NCI-H2196 treated with DMSO at 0.1 percent for 48 hours (cell line): ENCODE results near the gene IL4R.
"Not testable (repeated sequence)": the region's sequence is repeated elsewhere in the genome, so short reads cannot be mapped to it uniquely, and the experiment has no call there.

Experiments
- DNase-seq: peaks from one replicate; lab custom pipeline; 2025; ENCODE audit not compliant: unreplicated experiment; lab: John Stamatoyannopoulos, UW

The IL4R gene

DNA sequence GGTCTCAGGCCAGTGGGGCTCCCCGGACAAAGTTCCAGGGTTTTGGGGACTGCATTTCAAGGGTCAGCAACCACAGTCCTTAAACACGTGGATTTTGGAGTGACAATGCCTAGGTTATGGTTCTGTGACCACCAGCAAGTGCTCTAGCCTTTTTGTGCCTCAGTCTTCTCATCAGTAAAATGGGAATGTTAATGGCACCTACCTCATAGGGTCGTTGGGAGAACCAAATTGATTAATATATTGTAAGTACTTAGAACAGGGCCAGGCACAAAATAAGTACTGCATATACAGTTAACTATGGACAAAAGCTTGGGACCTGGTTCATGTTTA, 13.8 kb downstream of the IL4R start:
- no peak for DNase-seq

DNA sequence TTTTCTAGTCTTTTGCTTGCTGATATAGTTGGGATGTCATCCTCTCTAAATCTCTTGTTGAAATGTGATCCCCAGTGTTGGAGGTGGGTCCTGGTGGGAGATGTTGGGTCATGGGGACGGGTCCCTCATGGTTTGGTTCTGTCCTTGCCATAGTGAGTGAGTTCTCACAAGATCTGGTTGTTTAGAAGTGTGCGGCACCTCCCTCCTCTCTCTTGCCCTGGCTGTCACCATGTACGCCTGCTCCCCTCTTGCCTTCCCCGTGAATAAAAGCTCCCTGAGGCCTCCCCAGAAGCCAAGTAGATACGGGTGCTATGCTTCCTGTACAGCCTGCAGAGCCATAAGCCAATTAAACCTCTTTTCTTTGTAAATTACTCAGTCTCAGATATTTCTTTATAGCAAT, 15.2 kb downstream of the IL4R start:
- DNase-seq: no peak

DNA sequence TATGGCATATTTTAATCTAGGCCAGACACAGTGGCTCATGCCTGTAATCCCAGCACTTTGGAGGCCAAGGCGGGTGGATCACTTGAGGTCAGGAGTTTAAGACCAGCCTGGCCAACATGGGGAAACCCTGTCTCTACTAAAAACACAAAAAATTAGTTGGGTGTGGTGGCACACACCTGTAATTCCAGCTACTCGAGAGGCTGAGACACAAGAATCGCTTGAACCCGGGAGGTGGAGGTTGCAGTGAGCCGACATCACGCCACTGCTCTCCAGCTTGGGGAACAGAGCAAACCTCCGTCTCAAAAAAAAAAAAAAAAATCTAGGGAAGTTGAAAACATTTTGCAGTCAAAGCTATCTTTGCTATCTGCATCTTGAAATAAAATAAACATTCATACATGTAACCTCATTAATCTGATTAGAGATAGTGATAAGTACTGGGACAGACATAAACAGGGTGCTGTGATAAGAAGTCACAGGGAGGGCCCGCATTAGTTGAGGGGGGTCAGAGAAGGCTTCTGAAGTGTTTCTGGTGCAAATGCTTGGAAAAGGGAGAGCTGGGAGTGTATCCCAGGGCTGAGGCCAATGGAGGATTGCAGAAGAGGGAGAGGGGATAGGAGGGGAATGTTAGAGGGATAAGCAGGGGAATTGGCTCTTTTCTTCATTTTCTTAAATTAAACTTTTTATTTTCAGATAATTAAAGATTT, 15.8 kb downstream of the IL4R start:
- DNase-seq: not testable (repeated sequence)

DNA sequence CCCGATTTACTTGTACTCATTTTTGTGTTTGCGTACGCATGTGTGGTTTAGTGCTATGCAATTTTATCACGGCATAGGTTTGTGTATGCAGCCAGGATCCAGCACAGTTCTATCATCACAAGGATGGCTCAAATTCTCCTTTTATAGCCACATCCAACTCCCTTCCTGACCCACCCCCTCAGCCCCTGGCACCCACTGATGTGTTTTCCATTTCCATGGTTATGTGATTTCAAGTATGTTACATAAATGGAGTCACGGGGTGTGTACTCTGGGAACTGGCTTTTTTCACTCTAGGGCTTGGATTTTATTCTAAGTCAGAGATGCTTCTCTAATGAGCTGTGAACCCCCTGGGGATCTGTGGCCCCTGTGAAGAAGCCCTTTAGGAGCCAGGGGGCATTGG, 16.8 kb downstream of the IL4R start:
- no peak for DNase-seq

DNA sequence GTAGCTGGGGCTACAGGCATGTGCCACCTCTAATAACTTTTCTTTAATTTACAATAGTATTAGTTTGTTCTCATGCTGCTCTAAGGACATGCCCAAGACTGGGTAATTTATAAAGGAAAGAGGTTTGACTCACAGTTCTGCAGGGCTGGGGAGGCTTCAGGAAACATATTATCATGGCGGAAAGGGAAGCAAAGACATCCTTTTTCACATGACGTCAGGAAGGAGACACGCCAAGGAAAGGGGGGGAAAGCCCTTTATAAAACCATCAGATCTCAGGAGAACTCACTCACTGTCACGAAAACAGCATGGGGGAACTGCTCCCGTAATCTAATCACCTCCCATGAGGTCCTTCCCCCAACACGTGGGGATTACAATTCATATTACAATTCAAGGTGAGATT, 18.3 kb downstream of the IL4R start:
- no peak for DNase-seq

DNA sequence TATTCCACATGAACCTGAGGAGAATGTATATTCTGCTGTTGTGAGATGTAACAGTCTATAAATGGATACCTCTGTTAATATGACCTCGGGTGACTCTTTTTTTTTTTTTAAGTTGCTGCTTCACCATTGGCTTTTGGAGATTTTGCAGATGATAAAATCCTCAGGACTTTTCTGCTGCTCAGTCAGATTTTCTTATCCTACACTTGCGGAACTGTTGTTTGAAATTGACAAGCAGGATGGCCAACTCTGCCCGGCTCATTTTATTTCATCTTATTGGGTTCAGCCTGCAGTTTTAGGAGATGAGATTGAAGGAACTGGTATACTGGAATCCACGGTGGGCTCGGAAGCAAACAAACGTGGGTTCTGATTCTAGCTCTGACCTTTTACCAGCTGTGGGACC, 19.3 kb downstream of the IL4R start:
- no peak for DNase-seq

DNA sequence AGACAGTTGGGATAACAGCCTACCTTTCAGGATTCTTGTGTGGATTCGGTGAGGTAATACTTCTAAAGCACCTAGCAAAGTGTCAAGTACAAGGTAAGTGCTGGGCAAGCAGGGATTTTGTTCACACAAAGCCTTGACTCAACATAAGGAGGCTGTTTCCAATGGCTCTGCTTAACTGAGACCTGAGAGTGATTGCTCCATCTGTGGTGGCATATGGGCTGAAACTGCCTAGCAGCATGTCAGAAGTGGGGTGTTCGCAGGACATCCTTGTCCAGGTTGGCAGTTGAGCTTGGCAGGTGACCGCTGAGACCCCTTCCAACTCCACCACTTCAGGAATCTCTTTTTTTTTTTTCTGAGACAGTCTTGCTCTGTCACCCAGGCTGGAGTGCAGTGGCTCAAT, 19.8 kb downstream of the IL4R start:
- DNase-seq: no peak

DNA sequence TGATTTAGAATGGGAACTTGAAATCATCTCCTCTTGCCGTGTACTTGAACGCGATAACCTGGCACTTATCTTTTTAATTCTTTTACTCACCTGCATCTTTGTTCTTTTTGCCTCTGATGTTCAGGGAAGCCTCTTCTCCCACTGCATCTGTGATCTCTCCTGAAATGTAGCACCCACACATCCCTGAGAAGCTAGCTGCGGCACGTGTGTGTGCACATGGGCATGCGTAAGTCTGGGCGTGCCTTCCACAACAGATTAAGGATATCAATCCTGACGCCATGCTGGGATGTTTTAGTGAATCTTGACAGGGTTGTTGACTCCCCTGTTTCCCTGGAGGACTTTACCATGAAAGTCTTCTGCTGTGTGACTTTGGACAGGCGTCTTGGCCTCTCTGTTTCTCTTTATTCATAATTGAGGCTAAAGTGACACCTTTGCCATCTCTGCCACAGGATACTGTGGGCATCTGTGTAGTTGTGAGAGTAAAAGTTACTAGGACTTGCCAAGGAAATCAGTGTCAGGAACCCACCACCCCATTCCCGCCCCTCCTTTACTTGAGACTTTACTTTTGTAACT, 20.5 kb downstream of the IL4R start:
- no peak for DNase-seq

DNA sequence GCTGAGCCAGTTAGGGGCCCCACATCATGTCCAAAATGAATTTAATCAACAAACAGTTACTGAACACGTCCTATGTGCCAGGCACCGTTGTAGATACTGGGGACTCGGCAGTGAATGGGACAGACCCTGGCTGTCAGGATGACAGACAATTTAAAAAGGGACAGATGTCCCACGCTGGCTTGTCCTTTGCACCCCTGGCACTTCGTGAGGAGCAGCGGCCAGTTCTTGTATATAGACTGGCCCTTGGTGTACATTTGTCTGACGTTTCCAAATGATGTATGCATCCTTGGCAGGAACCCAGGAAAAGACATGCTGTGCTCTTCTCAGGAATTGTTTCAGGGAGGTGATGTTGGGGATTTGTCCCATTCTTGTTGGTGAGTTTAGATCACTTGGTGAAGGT, 21.1 kb downstream of the IL4R start:
- DNase-seq: no peak

DNA sequence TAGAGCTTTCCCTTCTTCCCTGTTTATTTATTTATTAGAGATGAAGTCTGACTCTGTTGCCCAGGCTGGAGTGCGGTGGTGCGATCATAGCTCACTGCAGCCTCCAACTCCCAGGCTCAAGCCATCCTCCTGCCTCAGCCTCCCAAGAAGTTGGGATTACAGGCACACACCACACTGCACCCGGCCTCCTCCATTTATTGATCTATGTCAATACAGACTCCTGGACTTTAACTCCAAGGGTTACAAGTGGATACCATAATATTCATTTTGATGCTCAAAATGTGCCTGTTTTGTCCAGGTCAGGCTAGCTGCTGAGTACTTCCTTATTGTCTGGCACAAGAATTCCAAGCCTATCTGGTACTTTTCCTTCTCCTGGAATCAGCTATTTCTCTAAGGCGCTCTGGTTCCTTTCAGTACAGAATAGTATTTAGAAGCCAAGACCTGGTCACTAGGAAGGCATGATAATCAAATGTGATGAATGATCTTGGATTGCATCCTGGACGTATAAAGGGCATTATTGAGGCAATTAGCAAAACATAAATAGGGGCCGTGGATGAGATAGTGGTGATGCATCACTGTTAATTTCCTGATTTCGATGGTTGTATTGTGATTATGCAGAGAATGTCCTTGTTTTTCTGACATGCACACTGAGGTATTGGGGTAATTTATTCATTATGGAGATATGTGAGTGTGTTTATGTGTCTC, 21.7 kb downstream of the IL4R start:
- no peak for DNase-seq

DNA sequence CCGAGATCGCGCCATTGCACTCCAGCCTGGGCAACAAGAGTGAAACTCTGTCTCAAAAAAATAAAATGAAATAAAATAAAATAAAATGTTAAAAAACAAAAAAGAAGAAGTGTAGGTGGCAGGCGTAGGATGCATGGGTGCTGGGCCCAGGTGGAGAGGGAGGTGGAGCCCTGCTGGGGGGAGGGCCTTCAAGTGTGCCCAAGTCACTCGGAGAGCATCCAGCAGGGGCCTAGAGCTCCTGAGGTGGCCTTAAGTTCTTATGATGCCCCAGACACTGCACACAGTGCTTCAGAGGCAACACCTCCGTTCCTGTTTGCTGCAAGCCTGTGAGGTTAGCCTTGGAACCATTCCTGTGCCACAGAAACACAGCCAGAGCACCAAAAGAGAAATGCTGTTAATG, 23.2 kb downstream of the IL4R start:
- DNase-seq: no peak

DNA sequence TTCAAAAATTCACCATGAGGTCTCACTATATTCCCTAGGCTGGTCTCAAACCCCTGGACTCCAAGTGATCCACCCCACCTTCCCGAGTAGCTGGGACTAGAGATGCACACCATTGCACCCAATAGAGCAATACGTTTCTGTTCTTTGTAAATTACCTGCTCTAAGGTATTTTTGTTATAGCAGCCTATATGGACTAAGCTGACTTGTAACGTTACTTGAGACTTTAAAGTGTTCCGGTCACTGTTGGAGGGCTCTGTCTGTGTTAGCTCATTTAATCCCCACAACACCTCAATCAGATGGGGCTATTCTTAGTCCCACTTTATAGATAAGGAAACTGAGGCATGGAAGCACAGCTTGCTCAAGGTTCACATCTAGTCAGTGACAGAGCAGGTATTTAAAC, 25.4 kb downstream of the IL4R start:
- no peak for DNase-seq

DNA sequence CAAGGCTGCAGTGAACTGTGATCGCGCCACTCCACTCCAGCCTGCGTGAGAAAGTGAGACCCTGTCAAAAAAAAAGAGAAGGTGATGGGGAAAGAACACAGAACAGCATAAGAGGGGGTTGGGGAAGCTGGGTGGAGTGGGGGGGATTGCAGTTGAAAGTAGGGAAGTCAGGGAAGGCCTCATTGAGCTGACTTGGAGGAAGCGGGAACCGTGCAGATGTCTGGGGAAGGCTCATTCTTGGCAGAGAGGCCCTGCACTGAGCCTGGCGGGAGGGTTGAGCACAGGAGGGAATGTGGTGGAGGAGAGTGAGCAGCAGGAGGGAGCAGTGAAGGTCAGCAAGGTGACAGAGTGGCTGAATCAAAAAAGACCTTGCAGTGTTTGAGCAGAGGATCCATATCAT, 26.9 kb downstream of the IL4R start:
- no peak for DNase-seq

DNA sequence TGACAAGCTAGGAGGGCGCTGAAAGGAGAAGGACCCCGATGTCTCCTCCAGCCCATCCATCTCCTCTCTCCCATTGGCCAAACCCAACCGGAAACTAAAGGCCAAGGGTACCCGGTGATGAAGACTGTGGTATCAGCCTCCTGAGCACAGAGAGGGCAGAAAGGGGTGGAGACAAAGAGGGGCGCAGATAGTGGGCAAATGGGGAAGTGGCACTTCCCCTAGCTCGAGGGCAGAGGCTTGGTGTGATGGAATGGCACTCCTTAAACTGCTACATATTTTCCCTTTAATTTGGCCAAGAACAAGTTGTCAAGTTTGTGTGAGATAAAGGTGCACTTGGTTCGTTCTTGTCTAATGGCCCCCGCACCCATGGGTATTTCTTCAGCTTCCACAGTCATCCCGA, 27.8 kb downstream of the IL4R start:
- DNase-seq: no peak

DNA sequence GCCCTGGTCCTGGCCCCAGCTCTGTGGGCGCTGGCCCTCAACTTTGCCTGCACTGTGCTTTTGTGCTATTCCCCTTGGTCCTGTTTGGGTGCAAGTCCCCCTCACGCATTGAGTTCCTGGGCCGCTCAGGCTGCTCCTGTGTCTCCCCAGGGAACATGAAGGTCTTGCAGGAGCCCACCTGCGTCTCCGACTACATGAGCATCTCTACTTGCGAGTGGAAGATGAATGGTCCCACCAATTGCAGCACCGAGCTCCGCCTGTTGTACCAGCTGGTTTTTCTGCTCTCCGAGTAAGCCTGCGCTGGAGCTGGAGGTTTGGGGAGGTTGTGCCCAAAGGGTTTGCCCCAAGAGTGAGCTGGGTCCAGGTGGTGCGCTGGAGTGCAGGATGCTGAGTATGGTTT, 28.2 kb downstream of the IL4R start:
- no peak for DNase-seq

DNA sequence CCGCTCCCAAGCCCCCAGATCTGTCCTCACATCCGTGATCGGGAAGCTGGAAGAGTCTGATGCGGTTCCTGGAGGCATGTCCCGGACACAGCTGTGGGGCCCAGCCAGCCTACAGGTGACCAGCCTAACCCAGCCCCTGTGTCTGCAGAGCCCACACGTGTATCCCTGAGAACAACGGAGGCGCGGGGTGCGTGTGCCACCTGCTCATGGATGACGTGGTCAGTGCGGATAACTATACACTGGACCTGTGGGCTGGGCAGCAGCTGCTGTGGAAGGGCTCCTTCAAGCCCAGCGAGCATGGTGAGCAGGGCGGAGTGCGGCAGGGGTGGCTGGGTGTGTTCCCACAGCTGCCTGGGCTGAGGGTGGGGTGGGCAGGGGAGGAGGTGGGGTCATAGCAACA, 30.9 kb downstream of the IL4R start:
- no peak for DNase-seq

DNA sequence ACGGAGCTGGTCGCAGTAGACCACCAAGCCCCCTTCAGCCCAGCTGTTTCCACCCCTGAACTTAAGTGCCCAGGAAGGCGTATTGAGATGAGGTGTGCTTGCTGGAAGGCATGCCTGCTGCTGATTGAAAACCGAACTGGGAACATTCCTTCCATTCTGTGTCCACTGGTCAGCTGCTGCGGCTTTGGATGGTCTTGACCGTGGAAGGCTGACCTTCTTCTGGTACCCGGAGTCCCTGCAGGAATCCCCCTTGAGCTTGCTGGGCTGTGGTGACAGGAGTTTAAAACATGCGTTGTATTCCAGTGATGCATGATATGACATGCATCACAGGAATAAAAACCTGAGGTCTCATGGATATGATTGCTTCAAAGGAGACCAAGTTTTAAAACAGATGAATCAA, 31.4 kb downstream of the IL4R start:
- DNase-seq: no peak

DNA sequence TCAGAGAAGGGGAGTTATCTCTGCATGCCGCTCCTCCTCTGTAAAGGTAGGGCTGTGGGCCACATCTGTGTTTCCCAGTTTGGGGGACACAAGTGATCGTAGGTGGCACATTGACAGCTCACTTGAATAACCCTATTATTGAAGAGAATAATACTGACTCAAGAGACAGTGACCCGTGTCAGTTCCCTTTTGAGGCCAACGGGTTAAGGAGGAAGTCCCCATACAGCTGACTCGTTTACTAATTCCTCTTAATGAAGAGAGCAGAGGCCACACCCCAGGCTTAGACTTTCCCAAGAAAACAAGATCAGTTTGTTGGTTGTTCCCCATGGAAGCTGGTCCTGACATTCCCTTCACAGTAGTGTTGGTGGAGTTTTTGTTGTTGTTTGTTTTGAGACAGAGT, 33.0 kb downstream of the IL4R start:
- no peak for DNase-seq

DNA sequence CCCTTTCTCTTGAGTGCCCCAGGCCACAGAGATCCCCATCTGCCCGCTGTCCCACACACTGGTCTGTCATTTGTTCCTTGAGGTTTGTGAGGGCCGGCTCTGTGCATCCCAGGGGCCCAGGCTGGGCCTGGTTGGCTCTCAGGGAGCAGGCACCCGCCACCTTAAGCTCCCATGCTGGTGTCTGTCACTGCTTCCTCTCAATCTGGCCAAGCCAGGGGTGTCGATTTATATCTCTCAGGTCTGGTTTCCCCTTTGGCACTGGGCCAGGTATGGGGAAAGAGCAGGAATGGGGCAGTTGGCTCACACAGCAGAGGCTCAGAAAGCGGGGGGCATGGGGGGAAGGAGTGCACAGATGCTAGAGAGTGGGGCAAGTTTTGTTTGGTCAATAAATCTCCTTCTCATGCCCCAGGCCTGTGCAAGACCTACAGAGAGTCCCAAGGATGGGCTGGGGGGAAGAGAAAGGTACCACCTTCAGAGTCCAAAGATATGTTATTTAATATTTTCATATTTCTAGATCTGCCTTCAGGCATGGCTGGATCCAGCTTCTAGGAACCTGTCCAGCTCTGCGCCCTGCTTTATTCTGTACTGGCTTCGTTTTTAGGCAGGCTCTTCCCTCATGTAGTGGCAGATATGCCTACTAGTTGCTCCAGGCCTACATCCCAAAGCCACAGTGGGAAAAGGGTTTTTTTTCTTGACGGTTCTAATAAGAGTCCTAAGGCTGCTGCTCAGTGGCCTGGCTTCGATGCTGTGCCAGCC, 34.3 kb downstream of the IL4R start:
- DNase-seq: no peak

DNA sequence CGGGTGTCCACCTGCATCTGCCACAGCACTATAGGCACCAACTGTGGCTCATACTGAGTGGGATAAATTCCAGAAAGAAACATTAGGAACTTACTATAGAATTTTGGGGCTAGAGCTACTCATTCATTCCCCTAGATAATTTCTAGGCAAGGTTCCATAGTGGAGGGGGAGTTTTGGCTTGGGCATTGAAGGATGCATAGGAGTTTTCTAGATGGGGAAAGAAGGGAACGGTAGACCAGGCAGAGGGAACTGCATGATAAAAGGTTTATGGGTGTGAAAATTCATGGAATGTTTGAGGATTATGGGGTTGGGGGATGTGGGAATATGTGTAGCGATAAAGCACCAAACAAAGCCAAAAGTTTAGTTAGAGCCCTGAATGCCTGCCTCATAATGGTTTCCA, 35.5 kb downstream of the IL4R start:
- DNase-seq: no peak

DNA sequence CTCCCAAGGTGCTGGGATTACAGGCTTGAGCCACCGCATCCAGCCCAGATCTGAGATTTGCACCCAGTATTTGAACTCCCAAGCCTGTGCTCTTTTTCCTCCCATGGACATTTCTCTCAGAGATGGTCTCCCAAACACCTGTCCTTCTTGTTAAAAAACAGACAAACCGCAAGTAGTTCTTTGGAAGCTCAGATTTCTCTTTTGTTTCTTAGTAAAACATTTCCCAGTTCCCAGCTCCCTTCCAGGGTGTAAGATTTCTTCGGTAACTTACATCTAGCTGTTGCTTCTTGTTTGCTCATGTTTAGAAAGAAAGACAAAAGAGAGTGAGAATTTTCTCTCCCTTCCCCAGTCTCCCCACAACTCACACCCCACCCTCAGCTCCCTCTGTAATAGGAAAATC, 36.2 kb downstream of the IL4R start:
- DNase-seq: no peak

DNA sequence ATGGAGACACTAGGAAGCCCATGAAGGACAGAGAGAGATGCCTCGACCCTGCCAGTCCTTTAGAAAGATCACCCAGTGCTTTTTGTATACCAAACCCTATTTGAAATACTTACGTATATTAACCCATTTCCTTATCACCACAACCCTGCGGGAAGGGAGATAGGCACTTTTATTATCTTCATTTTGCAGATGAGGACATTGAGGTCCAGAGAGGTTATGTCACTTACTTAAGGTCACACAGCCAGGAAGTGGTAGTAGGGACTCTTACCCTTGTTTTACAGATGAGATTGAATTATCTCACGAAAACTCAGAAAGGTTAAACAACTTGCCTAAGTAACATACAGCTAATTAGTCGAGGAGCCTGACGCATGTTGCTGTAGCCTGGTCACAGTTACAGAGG, 38.2 kb downstream of the IL4R start:
- DNase-seq: no peak
